HUDEP-2 (cell line): ENCODE results near the gene PLRG1.

Experiments used
- DNase-seq, 76 experiments: peaks; one replicate each; lab custom pipeline; 2025; ENCODE audit not compliant: unreplicated experiment in 76 of 76; lab: John Stamatoyannopoulos, UW

PLRG1 gene

GRCh38 chr4:154527308-154527707 lies 22.9 kb downstream of the PLRG1 start:
- DNase-seq = no peak

GRCh38 chr4:154526151-154526550 lies 24.0 kb downstream of the PLRG1 start:
- DNase-seq = no peak

GRCh38 chr4:154521607-154522006 lies 28.6 kb downstream of the PLRG1 start:
- DNase-seq = no peak

DNA sequence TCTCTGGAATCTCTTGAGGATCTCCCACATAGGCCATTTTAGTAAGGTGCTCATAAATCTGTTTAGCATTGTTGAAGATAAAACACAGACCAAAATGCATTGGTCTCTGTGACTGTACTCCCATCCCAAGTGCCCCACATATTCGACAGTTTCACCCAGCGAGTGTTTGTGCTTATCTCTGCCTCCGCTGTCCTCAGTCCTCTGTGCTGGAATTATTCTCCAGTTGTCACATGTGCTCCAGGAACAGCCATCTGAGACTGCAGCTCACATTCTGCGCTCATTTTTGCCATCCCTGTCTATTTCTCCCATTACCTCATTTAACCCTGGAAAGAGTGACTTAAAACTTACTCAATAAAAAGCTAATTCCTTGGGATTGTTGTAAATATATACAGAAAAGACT lies 31.0 kb downstream of the PLRG1 start:
- DNase-seq = no peak

GRCh38 chr4:154517591-154517990 lies 32.6 kb downstream of the PLRG1 start:
- DNase-seq = no peak

DNA sequence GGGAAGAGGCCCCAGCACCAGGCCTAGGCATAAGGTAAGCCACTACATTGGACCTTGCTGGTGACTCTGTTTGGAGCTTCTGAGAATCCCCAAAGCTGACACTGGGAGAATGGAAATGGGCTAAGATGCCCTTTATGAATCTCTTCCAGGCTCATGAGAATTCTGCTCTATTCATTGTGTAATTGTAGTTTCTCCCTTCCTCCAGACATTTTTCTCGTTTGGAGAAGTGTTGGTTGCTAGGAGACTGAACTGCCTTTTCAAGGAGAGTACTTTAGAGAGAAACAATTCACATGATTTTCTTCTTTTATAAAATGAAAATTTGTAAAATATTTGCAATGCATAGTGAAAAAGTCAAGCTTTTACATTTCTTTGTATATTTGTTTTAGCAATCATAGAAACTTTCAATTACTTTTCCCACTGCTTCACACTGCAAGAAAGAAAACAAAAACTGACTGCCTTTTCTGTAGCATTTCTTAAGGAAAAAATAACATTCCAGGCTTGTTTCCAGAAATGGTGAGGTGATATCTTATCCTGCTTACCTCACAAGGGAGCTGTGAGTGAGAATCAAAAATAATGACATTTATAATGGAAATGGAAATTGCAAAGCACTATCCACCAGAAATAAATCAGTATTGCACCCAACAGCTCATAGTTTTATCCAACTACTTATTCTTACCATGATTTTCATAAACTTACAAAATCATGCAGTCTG lies 33.7 kb downstream of the PLRG1 start:
- no peak for DNase-seq

- no peak for DNase-seq
Measured at GRCh38 chr4:154511981-154512380, 38.2 kb downstream of the PLRG1 start.

GRCh38 chr4:154511548-154511947 lies 38.7 kb downstream of the PLRG1 start:
- DNase-seq = no peak

- no peak for DNase-seq
Measured at GRCh38 chr4:154507156-154507555, 43.0 kb downstream of the PLRG1 start.

DNA sequence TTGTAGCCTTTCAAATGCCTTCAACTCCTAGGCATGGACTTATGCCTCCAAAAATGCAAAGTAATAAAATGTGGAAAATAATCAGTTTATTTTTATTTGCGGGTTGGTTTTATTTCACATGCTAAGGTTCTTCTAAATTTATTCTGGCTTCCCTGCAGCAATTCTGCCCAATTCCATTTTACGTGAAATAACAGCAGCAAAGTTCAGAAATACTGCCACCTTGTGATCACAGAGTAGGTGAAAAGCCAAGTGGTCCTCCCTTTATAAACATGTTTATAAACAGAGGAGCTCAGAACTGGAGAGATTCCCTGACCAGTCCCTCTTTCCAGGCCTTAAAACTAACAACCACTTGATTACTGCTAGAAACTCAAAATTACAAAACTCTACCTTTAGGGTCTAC lies 43.9 kb downstream of the PLRG1 start:
- peak in 8 of 76 experiments; percentile 1 to 29 (median 2) for DNase-seq

DNA sequence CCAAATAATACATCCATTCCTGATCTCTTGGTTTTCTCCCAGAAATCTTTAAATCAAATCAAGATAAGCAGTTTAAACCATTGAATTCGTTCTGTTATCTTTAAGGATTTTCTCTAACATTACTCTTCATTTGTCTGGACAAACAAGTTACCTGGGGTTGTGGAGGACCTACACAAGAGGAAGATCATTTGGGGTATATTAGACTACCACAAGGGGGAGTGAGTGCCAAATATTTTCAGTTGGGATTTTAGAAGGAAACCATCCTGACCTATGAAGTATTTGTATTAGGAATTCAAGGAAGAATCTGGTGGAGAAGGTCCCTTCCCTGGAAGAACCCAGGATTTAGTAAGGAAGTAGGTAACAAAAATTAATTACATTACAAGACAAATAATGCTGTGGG lies 46.6 kb downstream of the PLRG1 start:
- peak in 1 of 76 experiments; percentile 4 for DNase-seq

GRCh38 chr4:154502111-154502510 lies 48.1 kb downstream of the PLRG1 start:
- no peak for DNase-seq

DNA sequence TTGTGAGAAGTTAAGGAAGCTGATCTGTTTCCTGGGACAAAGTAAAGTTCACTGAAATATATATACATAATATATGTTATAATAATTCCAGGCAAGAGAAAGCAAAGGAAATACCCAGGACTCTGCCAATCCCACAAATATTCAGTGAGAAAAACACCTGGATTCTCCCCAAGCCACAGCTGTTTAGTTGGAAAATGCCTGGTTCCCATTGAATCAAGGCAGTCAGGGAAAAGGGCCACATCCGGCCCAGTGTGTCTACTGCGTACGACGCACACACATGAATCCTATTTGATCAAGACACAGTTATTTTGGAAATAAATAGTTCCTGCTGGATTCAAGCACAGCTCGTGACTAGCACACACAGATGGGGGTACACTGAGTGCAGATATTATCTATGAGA lies 52.3 kb downstream of the PLRG1 start:
- DNase-seq = no peak

DNA sequence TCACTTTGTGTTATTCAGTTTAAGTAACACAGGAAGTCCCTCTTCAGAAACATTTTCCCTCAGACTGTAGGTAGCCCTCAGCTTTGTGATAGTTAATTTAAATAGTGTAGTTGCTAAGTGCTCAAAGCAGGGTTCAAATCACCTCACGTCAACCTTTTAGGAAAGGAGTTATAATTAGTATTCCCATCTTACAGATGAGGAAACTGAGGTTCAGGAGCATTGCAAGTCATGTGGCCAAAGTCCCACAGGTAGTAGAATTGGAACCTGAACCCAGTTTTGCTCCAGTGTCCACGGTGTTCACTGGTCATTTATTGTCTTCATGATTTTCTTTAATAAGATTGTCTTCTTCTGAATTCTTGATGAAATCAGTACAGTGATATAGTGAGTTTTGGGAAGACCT lies 54.3 kb downstream of the PLRG1 start:
- no peak for DNase-seq

DNA sequence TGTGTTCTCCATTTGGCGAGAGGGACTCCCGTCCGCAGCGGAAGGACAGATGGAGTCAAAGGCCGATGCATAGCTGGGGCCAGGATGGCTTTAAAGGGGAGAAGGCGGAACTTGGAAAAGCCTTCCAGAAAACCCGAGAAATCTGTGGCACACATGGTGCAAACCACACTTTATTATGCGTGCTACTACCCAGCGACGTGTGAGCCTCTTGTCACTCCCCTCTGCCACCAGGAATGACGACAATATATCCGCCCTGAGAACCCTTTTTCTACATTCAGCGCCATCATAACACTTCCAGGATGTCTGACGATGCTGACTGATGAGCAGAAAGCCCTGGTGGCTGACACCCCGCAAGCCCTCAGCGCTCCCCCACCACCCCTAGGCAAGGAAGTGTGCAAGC lies 57.9 kb downstream of the PLRG1 start:
- no peak for DNase-seq

GRCh38 chr4:154491341-154492271 lies 58.6 kb downstream of the PLRG1 start, which contains the start of gene DCHS2:
Gene DCHS2, minus strand, starts transcription at chr4:154491799. Its CDS starts 444 bp downstream, at chr4:154491355.
- peak in 1 of 76 experiments; percentile 3 for DNase-seq

GRCh38 chr4:154490583-154491340 lies 59.4 kb downstream of the PLRG1 start:
- DNase-seq = no peak

GRCh38 chr4:154490234-154490582 lies 60.0 kb downstream of the PLRG1 start:
- DNase-seq = no peak

GRCh38 chr4:154489558-154490233 lies 60.5 kb downstream of the PLRG1 start:
- no peak for DNase-seq

DNA sequence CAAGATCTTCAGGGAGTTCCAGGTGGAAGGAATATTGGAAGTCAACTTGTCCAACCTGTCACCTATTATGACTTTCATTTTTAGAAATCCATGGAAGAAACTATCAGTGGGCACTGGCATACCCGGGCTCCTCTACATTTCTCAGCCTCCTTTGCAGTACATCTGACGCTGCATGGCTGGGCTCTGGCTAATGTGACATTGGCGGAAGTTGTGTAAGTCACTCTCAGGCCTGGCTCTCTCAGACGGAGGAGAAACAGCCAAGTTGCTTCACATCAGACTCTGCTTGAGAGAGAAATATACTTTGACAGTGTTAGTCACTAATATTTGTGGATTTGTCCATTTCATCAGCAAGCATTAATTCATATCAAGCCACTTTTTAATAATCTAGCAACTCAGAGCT lies 63.1 kb downstream of the PLRG1 start:
- no peak for DNase-seq
